Measurements from ENCODE around the gene ALDH1A1.

GRCh38 chr9:72902268-72902667, 50.6 kb downstream of the ALDH1A1 start:
- TF ChIP-seq GATA2 (IDR thresholded peaks at IDR 0.05; ENCODE audit: low read depth, low read length) (no peak), GATA3 (IDR thresholded peaks at IDR 0.05; ENCODE audit: low read depth, low read length) (no peak)

Data from SH-SY5Y (cell line).